B cell (primary cell): Measurements from ENCODE around the gene FIBCD1. TPM values are rescaled to one million over a fixed set of nuclear protein-coding genes. Genes with fewer than 3 reads are reported as not detected.

Experiments
- ATAC-seq: fragments of 200-7000 bp; cut with Tn5 transposase; one replicate; pipeline ENCODE4 v1.10.0; 2021; ENCODE audit warnings: low read depth, mild to moderate bottlenecking, moderate number of reproducible peaks, moderate library complexity
- CTCF ChIA-PET: fragments of 350-600 bp; sonication (Branson Sonifier 250); formaldehyde crosslinking; loops from one replicate; lab custom pipeline; 2021; ENCODE audit warnings: antibody characterized with exemption, inconsistent platforms; lab: Charles Lee
- POLR2A ChIA-PET: fragments of 350-600 bp; sonication (Branson Sonifier 250); formaldehyde crosslinking; loops from one replicate; lab custom pipeline; 2021; ENCODE audit warnings: antibody characterized with exemption; lab: Charles Lee
- DNase-seq: peaks from one replicate; pipeline ENCODE4 v3.0.0; 2013
- H2AFZ ChIP-seq: 2 replicates; pipeline ENCODE4 v1.6.1; 2012; ENCODE audit warnings: mild to moderate bottlenecking, low read depth, low read length; ENCODE audit not compliant: insufficient read depth, poor library complexity, severe bottlenecking
- H3K27ac ChIP-seq, 2 donors: 1 replicate in 1 of 2; 2 replicates in 1 of 2; pipeline ENCODE4 v1.5.1; 2012 to 2013; ENCODE audit warnings: low read length in 2 of 2, mild to moderate bottlenecking in 2 of 2, moderate library complexity in 1 of 2
- H3K27me3 ChIP-seq, 4 experiments: fragments of 200-600 bp in 1 of 4; sonication (generic) in 1 of 4; replicated peaks in 1 of 4; 1 replicate in 2 of 4; 2 replicates in 2 of 4; pipeline versions ENCODE4 v1.6.1 to v1.7.0; 2013 to 2016; ENCODE audit warnings: low read length in 3 of 4, mild to moderate bottlenecking in 2 of 4, mixed read lengths in 1 of 4, moderate library complexity in 1 of 4; ENCODE audit not compliant: insufficient read depth in 4 of 4, control insufficient read depth in 3 of 4; ENCODE audit errors: control extremely low read depth in 1 of 4
- H3K36me3 ChIP-seq, 2 experiments: replicated peaks in 1 of 2; 1 replicate in 1 of 2; 2 replicates in 1 of 2; pipeline versions ENCODE4 v1.6.1 to v1.7.1; 2013; ENCODE audit warnings: low read length in 1 of 2; ENCODE audit not compliant: insufficient read depth in 2 of 2, control insufficient read depth in 1 of 2; ENCODE audit errors: control extremely low read depth in 1 of 2, extremely low read depth in 1 of 2
- H3K4me1 ChIP-seq, 2 donors: fragments of 200-600 bp in 1 of 2; sonication (generic) in 1 of 2; 1 replicate in 1 of 2; 2 replicates in 1 of 2; pipeline versions ENCODE4 v1.5.1 to v1.6.1; 2013 to 2017; ENCODE audit warnings: low read length in 2 of 2; ENCODE audit not compliant: control insufficient read depth in 2 of 2, insufficient read depth in 2 of 2
- H3K4me2 ChIP-seq: replicated peaks from 2 replicates; pipeline ENCODE3; 2012; ENCODE audit warnings: mild to moderate bottlenecking, low read depth, low read length; ENCODE audit not compliant: poor library complexity, severe bottlenecking
- H3K4me3 ChIP-seq, 5 experiments: fragments of 200-600 bp in 1 of 5; sonication (generic) in 1 of 5; 1 replicate in 3 of 5; 2 replicates in 2 of 5; pipeline versions ENCODE4 v1.5.1 to v1.7.0; 2011 to 2016; ENCODE audit warnings: low read length in 4 of 5, mild to moderate bottlenecking in 4 of 5, low read depth in 2 of 5, control low read depth in 1 of 5, moderate library complexity in 1 of 5; ENCODE audit not compliant: insufficient read depth in 1 of 5; ENCODE audit errors: control extremely low read depth in 1 of 5, extremely low read depth in 1 of 5
- H3K79me2 ChIP-seq: fragments of 200-600 bp; sonication (generic); one replicate; pipeline ENCODE4 v1.6.0; 2016; ENCODE audit warnings: low read length; ENCODE audit not compliant: control insufficient read depth, insufficient read depth
- H3K9ac ChIP-seq: fragments of 200-600 bp; sonication (generic); 2 replicates; pipeline ENCODE4 v1.6.1; 2017; ENCODE audit warnings: mild to moderate bottlenecking, low read length, moderate library complexity
- H3K9me3 ChIP-seq, 3 donors: one replicate each; pipeline versions ENCODE4 v1.6.1 to v1.7.1; 2013; ENCODE audit warnings: low read length in 2 of 3; ENCODE audit not compliant: control insufficient read depth in 2 of 3, insufficient read depth in 1 of 3; ENCODE audit errors: control extremely low read depth in 1 of 3
- H4K20me1 ChIP-seq: 2 replicates; pipeline ENCODE4 v1.6.0; 2012; ENCODE audit warnings: mild to moderate bottlenecking, low read length; ENCODE audit not compliant: insufficient read depth, control insufficient read depth, poor library complexity, severe bottlenecking
- H3K27ac Mint-ChIP-seq: one replicate; pipeline ENCODE4 v1.8.0; 2021; ENCODE audit warnings: mixed read lengths
- H3K27me3 Mint-ChIP-seq: one replicate; pipeline ENCODE4 v1.8.0; 2021; ENCODE audit warnings: mixed read lengths
- H3K4me1 Mint-ChIP-seq: one replicate; pipeline ENCODE4 v1.8.0; 2021; ENCODE audit warnings: mixed read lengths
- H3K4me3 Mint-ChIP-seq: one replicate; pipeline ENCODE4 v1.8.0; 2021; ENCODE audit warnings: mixed read lengths
- H3K9me3 Mint-ChIP-seq: one replicate; pipeline ENCODE4 v1.8.0; 2022; ENCODE audit warnings: mixed read lengths; ENCODE audit not compliant: insufficient read depth
- CTCF ChIP-seq: fragments of 200-600 bp; IDR thresholded peaks from one replicate; pipeline ENCODE4 v1.8.0; 2022; ENCODE audit warnings: antibody characterized with exemption, mild to moderate bottlenecking
- EZH2 ChIP-seq: IDR thresholded peaks from 2 replicates; pipeline ENCODE4 v1.6.1; 2012; ENCODE audit warnings: borderline replicate concordance, low read depth, mild to moderate bottlenecking, moderate library complexity, low read length; ENCODE audit not compliant: insufficient read depth, poor library complexity, severe bottlenecking
- WGBS: methylation state at CpG from one replicate; pipeline ENCODE4 v1.1.5; 2013; ENCODE audit warnings: missing lambda C conversion rate; ENCODE audit not compliant: insufficient coverage; 5-methylcytosine and 5-hydroxymethylcytosine counted together
- intact Hi-C: fragments of 100-400 bp; cut with micrococcal nuclease; formaldehyde crosslinking; loops from one replicate; pipeline ENCODE4 v1.10.0; 2022
- polyA plus RNA-seq: library from polyadenylated mRNA; depleted of rRNA; stranded (reverse); fragments of >200 nt; gene quantifications from 2 replicates; pipeline ENCODE4 v1.2.3, GENCODE V29; 2012
- total RNA-seq, 2 donors: library from RNA; stranded (reverse); fragments of 120-200 nt in 1 of 2; gene quantifications; 1 replicate in 1 of 2; 2 replicates in 1 of 2; pipeline versions ENCODE4 v1.2.3 to v1.2.4, GENCODE V29; 2013 to 2022

The FIBCD1 gene
- total and polyA plus RNA-seq, 2 donors (not counting 1 experiment from before 2014, with no cell fraction given): not detected

- Histone ChIP-seq H3K36me3 (no peaks in the 10 kb centered on the region), H3K4me3 (no peak within 1 kb of the TSS), H4K20me1 (no peaks in the 10 kb centered on the region), H3K9ac (no peak within 1 kb of the TSS), H3K4me1 (peaks cover 0 to 10% of the 10 kb centered on the region in 2 donors), H3K4me2 (no peak within 1 kb of the TSS), H3K27me3 (peaks cover 0 to 8% (median 0%) of the 10 kb centered on the region in 4 experiments), H3K9me3 (no peaks in the 10 kb centered on the region), H2AFZ (no peak within 1 kb of the TSS), H3K27ac (no peak within 1 kb of the TSS), H3K79me2 (no peaks in the 10 kb centered on the region)
- peaks cover 6% of the 10 kb centered on the region for H3K4me1 Mint-ChIP-seq
- ATAC-seq (no peak), DNase-seq (no peak)
- H3K27ac Mint-ChIP-seq: no peak within 1 kb of the TSS
- H3K4me3 Mint-ChIP-seq: no peak within 1 kb of the TSS
- no peaks in the 10 kb centered on the region for H3K9me3 Mint-ChIP-seq
- TF ChIP-seq EZH2 (no peak), CTCF (no peak)
- 93% methylated on average over 26 of the region's 27 CpGs for WGBS
- intact Hi-C loops: no loop called here
- ChIA-PET CTCF (no interaction called here), POLR2A (no interaction called here)
- no peaks in the 10 kb centered on the region for H3K27me3 Mint-ChIP-seq
Measured at GRCh38 chr9:130896233-130897014, 42.6 kb downstream of the FIBCD1 start, which contains the start of gene QRFP. TSS of gene QRFP (minus strand) at chr9:130896812. CDS start at chr9:130893838, 2,974 bp downstream.
